Prostate gland (tissue), 2 donors: ENCODE measurements around the gene LRBA. TPM values are rescaled to one million over a fixed set of nuclear protein-coding genes. Genes with fewer than 3 reads are reported as not detected.

Experiments used
- DNase-seq: peaks from one replicate; pipeline ENCODE4 v3.0.0-alpha.2; 2019; ENCODE audit warnings: low spot score
- H3K27ac ChIP-seq, 2 donors: fragments of 200-600 bp; sonication (generic); 2 replicates each; pipeline ENCODE4 v1.5.1; 2017 to 2019
- H3K27me3 ChIP-seq: fragments of 200-600 bp; sonication (generic); replicated peaks from 2 replicates; pipeline ENCODE4 v1.5.1; 2019; ENCODE audit not compliant: insufficient read depth
- H3K36me3 ChIP-seq, 2 donors: fragments of 200-600 bp; sonication (generic); 1 replicate in 1 of 2; 2 replicates in 1 of 2; pipeline versions ENCODE4 v1.5.1 to v1.8.1; 2017 to 2019
- H3K4me1 ChIP-seq: fragments of 200-600 bp; sonication (generic); replicated peaks from 2 replicates; pipeline ENCODE4 v1.5.1; 2019
- H3K4me3 ChIP-seq, 2 donors: fragments of 200-600 bp; sonication (generic); 2 replicates each; pipeline ENCODE4 v1.5.1; 2017 to 2019
- H3K9me3 ChIP-seq: fragments of 200-600 bp; sonication (generic); 2 replicates; pipeline ENCODE4 v1.5.1; 2017
- POLR2A ChIP-seq: fragments of 450-650 bp; IDR thresholded peaks from one replicate; pipeline ENCODE4 v1.6.1; 2016; ENCODE audit warnings: antibody characterized with exemption, mild to moderate bottlenecking
- POLR2AphosphoS5 ChIP-seq: sonication (generic); formaldehyde crosslinking; IDR thresholded peaks from one replicate; pipeline ENCODE4 v1.6.1; 2017; ENCODE audit warnings: antibody characterized with exemption
- WGBS: methylation state at CpG from one replicate; pipeline ENCODE4 v1.1.5; 2018; 5-methylcytosine and 5-hydroxymethylcytosine counted together
- intact Hi-C: fragments of 100-400 bp; cut with DNase I; formaldehyde crosslinking; loops from one replicate; pipeline ENCODE4 v1.14.2; 2022
- total RNA-seq, 2 donors: library from RNA; depleted of rRNA; stranded (reverse); fragments of >200 nt; gene quantifications; one replicate each; pipeline ENCODE4 v1.1.0, GENCODE V29; 2016
- TF ChIP-seq, protein P1 (sequence below), 4 experiments: fragments of 200-600 bp in 2 of 4; fragments of 450-650 bp in 2 of 4; sonication (generic) in 2 of 4; IDR thresholded peaks; 1 replicate in 3 of 4; 2 replicates in 1 of 4; pipeline ENCODE4 v1.5.1; 2016 to 2019; ENCODE audit warnings: antibody characterized with exemption in 4 of 4, mild to moderate bottlenecking in 2 of 4, moderate library complexity in 2 of 4

LRBA gene
- total RNA-seq, 2 donors from 2014 or later = 69.8 to 79.8 TPM

DNA sequence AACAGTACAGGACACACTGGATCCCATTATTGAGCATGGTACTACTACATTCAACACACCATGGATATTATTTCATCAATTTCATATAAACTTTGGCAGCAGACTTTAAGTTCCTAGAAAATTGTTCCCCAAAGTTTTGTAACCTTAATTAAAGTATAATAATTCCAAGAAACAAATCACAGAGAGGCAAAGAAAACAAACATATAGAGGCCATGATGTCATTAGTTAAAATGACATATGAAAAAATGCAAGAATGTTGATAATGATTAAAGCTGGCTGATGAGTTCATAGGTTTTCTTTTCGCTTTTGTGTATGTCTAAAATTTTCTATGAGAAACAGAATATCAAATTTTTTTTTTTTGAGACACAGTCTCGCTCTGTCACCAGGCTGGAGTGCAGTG is 26.8 kb downstream of the LRBA start:
- Histone ChIP-seq H3K9me3 (no peaks in the 10 kb centered on the region), H3K27ac (no peak overlapping the region), H3K27me3 (no peaks in the 10 kb centered on the region), H3K4me1 (no peaks in the 10 kb centered on the region), H3K36me3 (no peaks in the 10 kb centered on the region), H3K4me3 (no peak overlapping the region)
- no peak for TF ChIP-seq POLR2AphosphoS5
- DNase-seq = no peak
- WGBS = 100% methylated on average over 2 of the region's 2 CpGs
- intact Hi-C loops = no loop called here

- no peaks in the 10 kb centered on the region for H3K27me3 ChIP-seq
- 90% methylated on average over 3 of the region's 3 CpGs for WGBS
These were observed 27.9 kb downstream of the LRBA start for GRCh38 chr4:150987204-150987603.

DNA sequence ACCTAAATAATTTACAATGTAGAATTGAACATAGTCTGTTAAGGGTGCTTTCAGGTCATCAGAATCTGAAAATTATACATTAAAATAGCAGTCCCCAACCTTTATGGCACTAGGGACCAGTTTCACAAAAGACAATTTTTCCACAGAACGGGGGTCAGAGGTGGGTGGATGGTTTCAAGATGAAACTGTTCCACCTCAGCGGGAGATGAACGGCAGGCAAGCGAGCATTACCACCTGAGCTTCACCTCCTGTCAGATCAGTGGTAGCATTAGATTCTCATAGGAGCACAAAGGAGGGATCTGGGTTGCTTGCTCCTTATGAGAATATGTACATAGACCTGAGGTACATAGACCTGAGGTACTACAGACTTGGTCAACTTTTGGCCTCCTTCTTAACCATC is 29.0 kb downstream of the LRBA start:
- no peak overlapping the region for H3K27ac ChIP-seq
- no peaks in the 10 kb centered on the region for H3K4me1 ChIP-seq
- intact Hi-C loops = no loop called here
- no peaks in the 10 kb centered on the region for H3K36me3 ChIP-seq
- no peak overlapping the region for H3K4me3 ChIP-seq
- no peaks in the 10 kb centered on the region for H3K9me3 ChIP-seq
- no peak for DNase-seq
- WGBS = 96% methylated on average over 4 of the region's 4 CpGs
- no peak for TF ChIP-seq POLR2A
- TF ChIP-seq, protein P1, sequence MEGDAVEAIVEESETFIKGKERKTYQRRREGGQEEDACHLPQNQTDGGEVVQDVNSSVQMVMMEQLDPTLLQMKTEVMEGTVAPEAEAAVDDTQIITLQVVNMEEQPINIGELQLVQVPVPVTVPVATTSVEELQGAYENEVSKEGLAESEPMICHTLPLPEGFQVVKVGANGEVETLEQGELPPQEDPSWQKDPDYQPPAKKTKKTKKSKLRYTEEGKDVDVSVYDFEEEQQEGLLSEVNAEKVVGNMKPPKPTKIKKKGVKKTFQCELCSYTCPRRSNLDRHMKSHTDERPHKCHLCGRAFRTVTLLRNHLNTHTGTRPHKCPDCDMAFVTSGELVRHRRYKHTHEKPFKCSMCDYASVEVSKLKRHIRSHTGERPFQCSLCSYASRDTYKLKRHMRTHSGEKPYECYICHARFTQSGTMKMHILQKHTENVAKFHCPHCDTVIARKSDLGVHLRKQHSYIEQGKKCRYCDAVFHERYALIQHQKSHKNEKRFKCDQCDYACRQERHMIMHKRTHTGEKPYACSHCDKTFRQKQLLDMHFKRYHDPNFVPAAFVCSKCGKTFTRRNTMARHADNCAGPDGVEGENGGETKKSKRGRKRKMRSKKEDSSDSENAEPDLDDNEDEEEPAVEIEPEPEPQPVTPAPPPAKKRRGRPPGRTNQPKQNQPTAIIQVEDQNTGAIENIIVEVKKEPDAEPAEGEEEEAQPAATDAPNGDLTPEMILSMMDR (IDR thresholded peaks at IDR 0.05) = no peak
- TF ChIP-seq POLR2AphosphoS5 = no peak
- H3K27me3 ChIP-seq = no peaks in the 10 kb centered on the region

More at GRCh38 chr4:150987204-150987603, 27.9 kb downstream of the LRBA start:
- no peaks in the 10 kb centered on the region for H3K9me3 ChIP-seq
- H3K36me3 ChIP-seq = no peaks in the 10 kb centered on the region
- TF ChIP-seq POLR2AphosphoS5 = no peak
- TF ChIP-seq POLR2A = no peak
- TF ChIP-seq, protein P1 (IDR thresholded peaks at IDR 0.05) = no peak
- no peak overlapping the region for H3K4me3 ChIP-seq
- no peak overlapping the region for H3K27ac ChIP-seq
- intact Hi-C loops = no loop called here
- no peak for DNase-seq
- H3K4me1 ChIP-seq = no peaks in the 10 kb centered on the region

DNA sequence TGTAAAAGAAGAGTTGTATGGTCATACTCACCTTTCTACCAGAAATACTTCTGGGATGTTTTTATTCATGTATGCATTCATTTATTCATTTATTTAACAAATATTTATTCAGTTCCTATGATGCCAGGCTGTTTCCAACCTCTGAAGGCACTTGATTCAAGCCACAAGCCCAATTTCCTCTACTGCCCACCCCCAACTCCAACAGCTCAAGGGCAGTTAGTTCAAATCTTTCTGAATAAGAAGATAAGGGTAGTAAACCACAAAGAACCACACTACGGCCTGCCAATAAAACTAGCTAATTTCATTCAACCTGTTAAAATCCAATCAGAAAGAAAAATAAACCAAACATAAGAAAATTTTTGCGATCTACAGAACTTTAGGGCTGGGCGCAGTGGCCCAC is 31.2 kb downstream of the LRBA start:
- intact Hi-C loops = no loop called here
- TF ChIP-seq POLR2AphosphoS5 (no peak), POLR2A (no peak)
- TF ChIP-seq, protein P1 (IDR thresholded peaks at IDR 0.05) = no peak
- WGBS = 91% methylated on average over 3 of the region's 3 CpGs

GRCh38 chr4:150982557-150983233 is 32.4 kb downstream of the LRBA start:
- TF ChIP-seq, protein P1 (IDR thresholded peaks at IDR 0.05) = no peak
- TF ChIP-seq POLR2A (no peak), POLR2AphosphoS5 (no peak)
- Histone ChIP-seq H3K27me3 (no peaks in the 10 kb centered on the region), H3K27ac (no peak overlapping the region), H3K9me3 (no peaks in the 10 kb centered on the region), H3K36me3 (no peaks in the 10 kb centered on the region), H3K4me3 (no peak overlapping the region), H3K4me1 (no peaks in the 10 kb centered on the region)
- no peak for DNase-seq
- WGBS = 95% methylated on average over 1 of the region's 1 CpG
- intact Hi-C loops = no loop called here

More for the DNA sequence above, 31.2 kb downstream of the LRBA start:
- no peak for DNase-seq
- H3K27ac ChIP-seq = no peak overlapping the region
- no peaks in the 10 kb centered on the region for H3K27me3 ChIP-seq
- H3K4me3 ChIP-seq = no peak overlapping the region
- no peaks in the 10 kb centered on the region for H3K9me3 ChIP-seq
- no peaks in the 10 kb centered on the region for H3K36me3 ChIP-seq
- H3K4me1 ChIP-seq = no peaks in the 10 kb centered on the region
